Measurements from ENCODE around the gene DCC. TPM values are rescaled to one million over a fixed set of nuclear protein-coding genes. Genes with fewer than 3 reads are reported as not detected.
"Not testable (repeated sequence)": the region's sequence is repeated elsewhere in the genome, so short reads cannot be mapped to it uniquely, and the experiment has no call there.

DCC gene
- total and polyA plus RNA-seq, 3 donors from 2014 or later, result 7.9 to 42.1 (median 24.5) TPM

- no peak for DNase-seq
- 90 to 96% methylated on average over 2 of the region's 2 CpGs for WGBS, 2 donors
- intact Hi-C loops (cut with DNase I; ENCODE audit: low total_unique reads), result no loop called here
- TF ChIP-seq CTCF (IDR thresholded peaks at IDR 0.05) (no peak), POLR2A (IDR thresholded peaks at IDR 0.05) (no peak)
- Histone ChIP-seq H3K9me3 (no peaks in the 10 kb centered on the region), H3K27me3 (no peaks in the 10 kb centered on the region), H3K4me1 (no peaks in the 10 kb centered on the region), H3K27ac (no peak overlapping the region), H3K36me3 (ENCODE audit: low read depth, missing control alignments) (no peaks in the 10 kb centered on the region), H3K4me3 (no peak overlapping the region)
These were observed 1169.9 kb downstream of the DCC start for GRCh38 chr18:53509886-53510285.

- H3K4me1 ChIP-seq; H3K27ac ChIP-seq; intact Hi-C loops (cut with DNase I; ENCODE audit: low total_unique reads); DNase-seq; H3K9me3 ChIP-seq; H3K36me3 ChIP-seq (ENCODE audit: low read depth, missing control alignments); H3K4me3 ChIP-seq; H3K27me3 ChIP-seq: not testable (repeated sequence)
- WGBS, 2 donors, result 85 to 92% methylated on average over 7 to 13 of the region's 15 CpGs
These were observed 1171.7 kb downstream of the DCC start for GRCh38 chr18:53511725-53512124.

DNA sequence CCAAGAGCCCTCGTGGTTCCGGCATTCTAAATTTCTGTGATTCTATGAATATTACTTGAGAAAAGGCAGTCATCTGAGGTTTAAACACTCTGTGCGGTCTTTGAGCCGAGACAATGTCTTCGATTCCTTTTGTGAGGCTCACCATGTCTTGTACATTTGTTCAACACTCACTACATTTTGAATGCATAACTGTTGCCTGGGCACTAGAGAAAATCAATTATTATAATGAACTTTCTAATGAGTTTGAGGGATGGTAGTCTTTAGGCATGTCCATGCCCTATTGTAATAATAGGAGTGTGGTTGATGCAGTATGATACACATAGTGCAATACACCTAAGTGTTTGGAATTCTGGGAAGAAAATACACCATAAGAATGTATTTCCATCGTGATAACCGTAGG is 1181.1 kb downstream of the DCC start:
- Histone ChIP-seq H3K27me3 (no peaks in the 10 kb centered on the region), H3K27ac (no peak overlapping the region), H3K4me3 (no peak overlapping the region), H3K4me1 (no peaks in the 10 kb centered on the region), H3K9me3 (no peaks in the 10 kb centered on the region), H3K36me3 (ENCODE audit: low read depth, missing control alignments) (no peaks in the 10 kb centered on the region)
- intact Hi-C loops (cut with DNase I; ENCODE audit: low total_unique reads), result no loop called here
- DNase-seq, result no peak
- 79 to 82% methylated on average over 7 of the region's 7 CpGs for WGBS, 2 donors
- TF ChIP-seq CTCF (IDR thresholded peaks at IDR 0.05) (no peak), POLR2A (IDR thresholded peaks at IDR 0.05) (no peak)

GRCh38 chr18:53526101-53526870 is 1186.3 kb downstream of the DCC start:
- DNase-seq, result no peak
- no peak overlapping the region for H3K4me3 ChIP-seq
- no peak overlapping the region for H3K27ac ChIP-seq
- intact Hi-C loops (cut with DNase I; ENCODE audit: low total_unique reads), result no loop called here
- H3K4me1 ChIP-seq, result no peaks in the 10 kb centered on the region
- no peaks in the 10 kb centered on the region for H3K9me3 ChIP-seq
- no peaks in the 10 kb centered on the region for H3K27me3 ChIP-seq
- H3K36me3 ChIP-seq (ENCODE audit: low read depth, missing control alignments), result no peaks in the 10 kb centered on the region
- TF ChIP-seq CTCF (IDR thresholded peaks at IDR 0.05) (no peak), POLR2A (IDR thresholded peaks at IDR 0.05) (no peak)
- 85 to 92% methylated on average over 4 of the region's 4 CpGs for WGBS, 2 donors

- Histone ChIP-seq H3K4me1 (no peaks in the 10 kb centered on the region), H3K4me3 (no peak overlapping the region), H3K27me3 (no peaks in the 10 kb centered on the region), H3K9me3 (no peaks in the 10 kb centered on the region), H3K27ac (no peak overlapping the region), H3K36me3 (ENCODE audit: low read depth, missing control alignments) (no peaks in the 10 kb centered on the region)
- no peak for DNase-seq
- WGBS, 2 donors, result 90 to 96% methylated on average over 2 of the region's 2 CpGs
- TF ChIP-seq POLR2A (IDR thresholded peaks at IDR 0.05), result no peak
- TF ChIP-seq CTCF (IDR thresholded peaks at IDR 0.05), result no peak
- intact Hi-C loops (cut with DNase I; ENCODE audit: low total_unique reads), result no loop called here
These were observed 1187.4 kb downstream of the DCC start for GRCh38 chr18:53527365-53527764.

Measured in testis (tissue), 3 donors.